Left lung (tissue), 10 donors: ENCODE data around the gene NUDT12. TPM values are rescaled to one million over a fixed set of nuclear protein-coding genes. Genes with fewer than 3 reads are reported as not detected.

Source experiments
- ATAC-seq: fragments of 200-7000 bp; cut with Tn5 transposase; one replicate; pipeline ENCODE4 v1.9.1; 2020; ENCODE audit warnings: moderate library complexity
- DNase-seq, 4 donors: peaks; one replicate each; pipeline ENCODE4 v3.0.0-alpha.2; 2013 to 2020
- H3K27ac ChIP-seq, 2 donors: fragments of 200-600 bp; sonication (generic) in 1 of 2; one replicate each; pipeline versions ENCODE4 v1.5.0 to v1.8.0; 2020 to 2021
- H3K27me3 ChIP-seq, 2 donors: fragments of 200-600 bp; sonication (generic) in 1 of 2; one replicate each; pipeline versions ENCODE4 v1.5.0 to v1.8.0; 2020 to 2021
- H3K36me3 ChIP-seq, 2 donors: fragments of 200-600 bp; sonication (generic) in 1 of 2; one replicate each; pipeline versions ENCODE4 v1.5.0 to v1.8.0; 2020 to 2021
- H3K4me1 ChIP-seq, 2 donors: fragments of 200-600 bp; one replicate each; pipeline ENCODE4 v1.8.0; 2021
- H3K4me3 ChIP-seq, 2 donors: fragments of 200-600 bp; sonication (generic) in 1 of 2; one replicate each; pipeline versions ENCODE4 v1.5.0 to v1.8.0; 2020 to 2021; ENCODE audit warnings: mild to moderate bottlenecking in 1 of 2
- H3K9me3 ChIP-seq, 2 donors: fragments of 200-600 bp; sonication (generic) in 1 of 2; one replicate each; pipeline versions ENCODE4 v1.5.0 to v1.8.0; 2020 to 2021
- CTCF ChIP-seq, 2 donors: fragments of 200-600 bp; sonication (generic) in 1 of 2; IDR thresholded peaks; one replicate each; pipeline versions ENCODE4 v1.5.0 to v1.8.0; 2021; ENCODE audit warnings: antibody characterized with exemption in 2 of 2
- intact Hi-C, 2 donors: fragments of 100-400 bp; cut with DNase I; formaldehyde crosslinking; loops; one replicate each; pipeline versions ENCODE4 v1.11.2 to v1.14.2; 2022
- polyA plus RNA-seq, 6 donors: library from polyadenylated mRNA; unstranded; fragments of 120-200 nt; gene quantifications; one replicate each; pipeline ENCODE4 v1.2.1, GENCODE V29; 2013; ENCODE audit not compliant: insufficient read length in 6 of 6
- total RNA-seq, 2 donors: library from RNA; stranded (reverse); fragmentation: NEBNext Ultra II Directional; extraction: Animal tissue kit (Norgen Biotek cat#: 25700); gene quantifications; one replicate each; pipeline ENCODE4 v1.2.1, GENCODE V29; 2021
- donor health status: DM: no; HTN: yes; CAD: no.
- donor health status: DM: no; HTN: no; CAD: no.

NUDT12 gene
- total and polyA plus RNA-seq, 8 donors: 11.2 to 21.5 (median 18.0) TPM

DNA sequence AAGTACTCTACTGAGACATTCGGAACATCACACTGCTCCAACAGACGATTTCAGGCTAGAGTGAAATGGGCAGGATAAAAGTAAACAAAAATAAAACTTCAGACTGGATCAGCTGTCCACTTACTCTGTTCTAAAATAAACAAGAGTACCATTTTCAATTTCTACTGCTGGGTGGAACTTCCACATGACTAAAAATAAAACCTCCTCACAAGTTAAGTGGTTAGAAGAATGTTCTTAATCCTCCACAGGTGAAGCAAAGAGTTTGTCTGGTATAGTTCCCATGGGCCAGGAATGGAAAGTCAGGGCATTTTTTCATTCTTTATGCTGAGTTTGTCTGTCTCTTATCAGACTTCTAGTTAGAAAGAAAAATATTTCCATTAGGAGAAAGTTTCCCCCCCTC, 15.7 kb downstream of the NUDT12 start:
- intact Hi-C loops: no loop called here
- Histone ChIP-seq H3K4me1 (no peaks in the 10 kb centered on the region), H3K36me3 (peaks cover 0 to 9% of the 10 kb centered on the region in 2 donors), H3K9me3 (no peaks in the 10 kb centered on the region), H3K27me3 (no peaks in the 10 kb centered on the region), H3K4me3 (no peak overlapping the region), H3K27ac (no peak overlapping the region)
- no peak for TF ChIP-seq CTCF (IDR thresholded peaks at IDR 0.05)
- ATAC-seq (peak; percentile 96), DNase-seq (no peak)

- no peak overlapping the region for H3K4me3 ChIP-seq
- intact Hi-C loops: no loop called here
- no peak for ATAC-seq
- no peaks in the 10 kb centered on the region for H3K27me3 ChIP-seq
- H3K4me1 ChIP-seq: no peaks in the 10 kb centered on the region
- no peaks in the 10 kb centered on the region for H3K9me3 ChIP-seq
- no peak overlapping the region for H3K27ac ChIP-seq
- no peak for DNase-seq
- H3K36me3 ChIP-seq: no peaks in the 10 kb centered on the region
- TF ChIP-seq CTCF (IDR thresholded peaks at IDR 0.05): no peak
Measured at GRCh38 chr5:103542441-103542840, 20.1 kb downstream of the NUDT12 start.

GRCh38 chr5:103541569-103541968, 21.0 kb downstream of the NUDT12 start:
- Histone ChIP-seq H3K9me3 (no peaks in the 10 kb centered on the region), H3K4me3 (no peak overlapping the region), H3K27ac (no peak overlapping the region), H3K4me1 (no peaks in the 10 kb centered on the region), H3K36me3 (no peaks in the 10 kb centered on the region), H3K27me3 (no peaks in the 10 kb centered on the region)
- intact Hi-C loops: no loop called here
- no peak for DNase-seq
- ATAC-seq: no peak
- TF ChIP-seq CTCF (IDR thresholded peaks at IDR 0.05): no peak

GRCh38 chr5:103541114-103541513, 21.5 kb downstream of the NUDT12 start:
- DNase-seq (no peak), ATAC-seq (no peak)
- Histone ChIP-seq H3K27me3 (no peaks in the 10 kb centered on the region), H3K36me3 (no peaks in the 10 kb centered on the region), H3K27ac (no peak overlapping the region), H3K4me3 (no peak overlapping the region), H3K9me3 (no peaks in the 10 kb centered on the region), H3K4me1 (no peaks in the 10 kb centered on the region)
- no peak for TF ChIP-seq CTCF (IDR thresholded peaks at IDR 0.05)
- intact Hi-C loops: no loop called here

DNA sequence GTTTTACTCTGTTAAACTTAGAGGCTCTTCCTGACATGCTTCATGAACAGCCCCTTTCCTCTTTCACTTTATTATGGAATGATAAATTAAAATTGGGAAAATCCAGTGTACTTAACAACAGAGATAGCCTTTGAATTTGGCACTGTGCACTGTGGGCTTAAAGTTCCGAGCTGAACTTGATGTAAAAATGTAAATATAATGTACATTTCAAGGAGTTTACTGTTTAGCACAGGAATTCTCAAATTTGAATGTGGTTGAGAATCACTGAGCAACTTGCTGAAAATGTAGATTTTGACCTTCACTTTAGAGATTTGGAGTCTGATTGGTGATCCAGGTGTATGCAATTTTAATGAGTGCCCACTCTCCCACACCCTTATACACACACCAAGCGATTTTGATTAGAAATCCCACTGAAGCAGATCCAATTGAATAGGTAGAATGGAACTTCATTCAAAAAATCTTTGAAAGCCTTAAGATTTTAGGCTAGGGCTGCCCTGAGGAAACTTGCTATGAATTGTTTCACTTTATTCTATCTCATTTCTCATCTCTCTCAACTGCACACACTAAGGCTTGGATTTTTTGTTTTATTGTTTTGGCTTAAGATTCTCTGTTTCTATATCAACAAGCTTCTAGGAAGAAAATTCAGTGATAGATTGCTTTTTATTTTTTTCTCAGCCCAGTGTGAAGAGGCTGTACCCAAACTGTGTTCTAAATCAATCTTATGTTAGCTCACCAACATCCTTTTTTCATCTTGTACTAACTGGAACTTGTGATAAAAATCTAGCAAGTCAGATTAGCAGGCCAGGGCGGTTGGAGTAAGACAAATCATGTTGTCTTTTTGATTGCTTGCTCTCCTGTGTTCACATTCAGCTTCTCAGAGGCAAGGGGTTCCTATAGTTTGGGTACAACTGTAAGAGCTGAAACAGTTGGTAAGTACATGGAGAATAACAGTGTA, 22.9 kb downstream of the NUDT12 start:
- Histone ChIP-seq H3K36me3 (no peaks in the 10 kb centered on the region), H3K27me3 (no peaks in the 10 kb centered on the region), H3K9me3 (no peaks in the 10 kb centered on the region), H3K4me3 (no peak overlapping the region), H3K27ac (no peak overlapping the region), H3K4me1 (no peaks in the 10 kb centered on the region)
- TF ChIP-seq CTCF (IDR thresholded peaks at IDR 0.05): no peak
- DNase-seq: no peak
- intact Hi-C loops: no loop called here
- no peak for ATAC-seq
